Measurements from ENCODE around the gene PKP3. TPM values are rescaled to one million over a fixed set of nuclear protein-coding genes. Genes with fewer than 3 reads are reported as not detected.

Gene PKP3
- total RNA-seq, 1 donor from 2014 or later = not detected

DNA sequence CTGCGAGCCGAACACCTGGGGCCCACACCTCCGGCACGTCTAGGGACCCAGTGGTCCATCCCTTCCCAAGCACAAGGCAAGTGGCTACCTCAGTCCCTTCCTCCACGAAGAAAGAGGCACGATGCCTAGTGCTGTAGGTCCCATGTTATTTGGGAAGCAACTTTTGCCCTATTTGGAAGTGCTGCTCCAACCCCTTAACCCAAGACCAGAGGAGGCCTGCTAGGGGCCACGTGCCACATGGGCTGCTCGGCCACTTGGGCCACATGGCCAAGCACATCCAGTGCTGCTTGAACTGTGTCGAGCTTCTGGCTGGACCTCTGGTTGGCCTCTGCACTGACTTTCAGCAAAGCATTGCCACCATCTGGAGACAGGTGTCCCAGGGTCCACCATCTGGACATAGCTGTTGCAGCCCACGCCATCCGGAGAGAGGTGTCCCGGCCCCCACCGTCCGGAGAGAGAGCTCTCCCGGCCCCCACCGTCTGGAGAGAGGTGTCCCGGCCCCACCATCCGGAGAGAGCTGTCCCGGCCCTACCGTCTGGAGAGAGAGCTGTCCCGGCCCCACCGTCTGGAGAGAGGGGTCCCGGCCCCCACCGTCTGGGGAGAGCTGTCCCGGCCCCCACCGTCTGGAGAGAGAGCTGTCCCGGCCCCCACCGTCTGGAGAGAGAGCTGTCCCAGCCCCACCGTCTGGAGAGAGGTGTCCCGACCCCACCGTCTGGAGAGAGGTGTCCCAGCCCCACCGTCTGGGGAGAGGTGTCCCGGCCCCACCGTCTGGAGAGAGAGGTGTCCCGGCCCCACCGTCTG lies 31.2 kb upstream of the PKP3 start:
- intact Hi-C loops (cut with micrococcal nuclease) = loop anchor here (5.0 kb wide), 1 partner anchor 111 kb away; no protein-coding TSS in a partner anchor

DNA sequence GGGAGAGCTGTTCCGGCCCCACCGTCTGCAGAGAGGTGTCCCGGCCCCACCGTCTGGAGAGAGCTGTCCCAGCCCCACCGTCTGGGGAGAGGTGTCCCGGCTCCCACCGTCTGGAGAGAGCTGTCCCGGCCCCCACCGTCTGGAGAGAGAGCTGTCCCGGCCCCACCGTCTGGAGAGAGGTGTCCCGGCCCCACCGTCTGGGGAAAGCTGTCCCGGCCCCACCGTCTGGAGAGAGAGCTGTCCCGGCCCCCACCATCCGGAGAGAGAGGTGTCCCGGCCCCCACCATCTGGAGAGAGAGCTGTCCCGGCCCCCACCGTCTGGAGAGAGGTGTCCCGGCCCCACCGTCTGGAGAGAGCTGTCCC lies 30.6 kb upstream of the PKP3 start:
- intact Hi-C loops (cut with micrococcal nuclease) = loop anchor here (5.0 kb wide), 1 partner anchor 111 kb away; no protein-coding TSS in a partner anchor

DNA sequence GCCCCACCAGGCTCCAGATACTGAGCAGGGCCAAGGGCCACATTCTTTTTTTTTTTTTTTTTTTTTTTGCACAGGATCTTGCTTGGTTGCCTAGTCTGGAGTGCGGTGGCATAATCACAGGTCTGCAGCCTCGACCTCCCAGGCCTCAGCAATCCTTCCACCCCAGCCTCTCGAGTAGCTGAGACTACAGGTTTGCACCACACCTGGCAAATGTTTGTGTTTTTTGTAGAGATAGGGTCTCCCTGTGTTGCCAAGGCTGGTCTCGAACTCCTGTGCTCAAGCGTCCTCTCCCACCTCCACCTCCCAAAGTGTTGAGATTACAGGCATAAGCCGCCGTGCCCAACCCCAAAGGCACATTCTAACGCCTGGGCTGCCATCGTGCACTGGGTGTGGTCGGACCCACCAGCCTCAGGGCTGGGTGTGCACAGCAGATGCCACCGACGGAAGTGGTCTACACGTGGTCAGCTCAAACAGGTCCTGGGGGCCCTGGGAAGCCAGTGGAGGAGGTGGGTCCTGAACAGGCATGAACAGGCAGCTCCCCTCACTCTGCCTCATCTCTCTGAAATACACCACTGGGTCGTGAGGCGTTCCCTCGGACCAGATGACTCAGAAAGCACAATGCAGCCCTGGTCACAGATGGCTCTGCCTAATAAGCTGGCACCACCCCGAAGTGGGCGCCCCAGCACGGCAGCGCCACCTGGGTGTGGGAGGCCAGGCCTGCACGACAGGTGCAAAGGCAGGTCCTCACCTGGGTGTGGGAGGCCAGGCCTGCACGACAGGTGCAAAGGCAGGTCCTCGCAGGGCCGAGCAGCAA lies 29.9 kb upstream of the PKP3 start:
- intact Hi-C loops (cut with micrococcal nuclease) = loop anchor here (5.0 kb wide), 1 partner anchor 112 kb away; no protein-coding TSS in a partner anchor

DNA sequence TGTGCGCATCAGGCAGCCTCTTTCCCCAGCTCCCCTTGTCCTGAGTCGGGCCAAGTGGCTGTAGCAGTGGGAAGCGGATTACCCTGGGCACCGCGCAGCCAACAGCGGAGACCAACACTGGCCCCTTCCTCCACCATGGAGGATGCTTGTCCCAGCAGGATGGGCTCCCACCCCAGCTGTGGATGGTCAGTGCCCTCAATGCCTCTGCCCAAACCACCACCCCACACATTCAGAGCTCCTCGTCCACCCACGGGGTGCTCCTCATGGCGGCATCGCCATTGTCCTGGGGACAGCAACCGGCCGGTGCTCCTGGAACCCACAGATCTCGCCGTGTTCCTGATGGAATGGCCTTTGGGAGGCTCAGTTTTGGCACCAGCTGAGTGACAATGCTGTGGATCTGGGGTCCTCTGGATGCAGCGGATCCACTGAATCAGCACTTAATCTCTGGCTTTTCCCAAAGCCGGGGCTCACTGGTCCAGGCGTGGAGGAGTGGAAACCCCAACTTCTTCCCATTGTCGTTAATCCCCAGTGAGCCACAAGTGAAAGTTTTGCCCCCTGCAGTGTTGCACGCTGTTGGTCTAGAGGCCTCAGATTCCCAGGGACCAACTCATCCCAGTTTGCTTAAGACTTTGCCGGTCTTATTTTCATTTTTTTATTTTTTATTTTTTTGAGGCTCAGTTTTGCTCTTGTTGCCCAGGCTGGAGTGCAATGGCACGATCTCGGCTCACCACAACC lies 28.9 kb upstream of the PKP3 start:
- intact Hi-C loops (cut with micrococcal nuclease) = loop anchor here (5.0 kb wide), 1 partner anchor 113 kb away; no protein-coding TSS in a partner anchor

DNA sequence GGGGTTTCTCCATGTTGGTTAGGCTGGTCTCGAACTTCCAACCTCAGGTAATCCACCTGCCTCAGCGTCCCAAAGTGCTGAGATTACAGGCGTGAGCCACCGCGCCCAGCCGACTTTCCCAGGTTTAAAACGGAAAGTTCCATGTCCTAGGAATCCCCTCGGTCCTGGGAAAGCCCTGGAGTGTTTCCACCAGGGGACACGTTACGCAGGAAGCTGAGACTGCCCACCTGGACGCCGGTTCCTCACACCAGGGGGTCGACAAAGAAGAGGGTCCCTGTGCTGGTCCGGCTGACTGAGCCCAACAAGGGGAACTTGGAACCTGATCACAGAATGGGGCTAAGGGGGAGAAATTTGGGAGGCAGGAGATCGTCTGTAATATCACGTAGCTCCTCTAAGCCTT lies 28.2 kb upstream of the PKP3 start:
- intact Hi-C loops (cut with micrococcal nuclease) = no loop called here

DNA sequence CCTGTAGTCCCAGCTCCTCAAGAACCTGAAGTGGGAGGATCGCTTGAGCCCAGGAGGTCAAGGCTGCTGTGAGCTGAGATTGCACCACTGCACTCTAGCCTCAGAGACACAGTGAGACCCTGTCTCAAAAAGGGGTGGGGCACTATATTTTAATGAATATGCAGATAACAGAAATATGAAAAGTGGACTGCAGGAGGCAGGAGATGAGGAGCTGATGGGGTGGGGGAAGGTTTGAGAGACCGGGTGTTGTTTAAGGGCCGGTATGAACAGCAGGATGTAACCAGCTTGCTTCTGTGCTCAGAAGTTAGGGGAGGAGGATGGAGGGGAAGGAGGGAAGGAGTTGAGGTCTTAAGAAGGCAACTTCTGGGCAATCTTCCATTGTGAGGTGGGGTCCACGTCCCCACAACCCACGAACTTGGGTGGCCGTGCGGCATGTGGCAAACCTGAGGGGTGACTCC lies 26.0 kb upstream of the PKP3 start:
- intact Hi-C loops (cut with micrococcal nuclease) = no loop called here

DNA sequence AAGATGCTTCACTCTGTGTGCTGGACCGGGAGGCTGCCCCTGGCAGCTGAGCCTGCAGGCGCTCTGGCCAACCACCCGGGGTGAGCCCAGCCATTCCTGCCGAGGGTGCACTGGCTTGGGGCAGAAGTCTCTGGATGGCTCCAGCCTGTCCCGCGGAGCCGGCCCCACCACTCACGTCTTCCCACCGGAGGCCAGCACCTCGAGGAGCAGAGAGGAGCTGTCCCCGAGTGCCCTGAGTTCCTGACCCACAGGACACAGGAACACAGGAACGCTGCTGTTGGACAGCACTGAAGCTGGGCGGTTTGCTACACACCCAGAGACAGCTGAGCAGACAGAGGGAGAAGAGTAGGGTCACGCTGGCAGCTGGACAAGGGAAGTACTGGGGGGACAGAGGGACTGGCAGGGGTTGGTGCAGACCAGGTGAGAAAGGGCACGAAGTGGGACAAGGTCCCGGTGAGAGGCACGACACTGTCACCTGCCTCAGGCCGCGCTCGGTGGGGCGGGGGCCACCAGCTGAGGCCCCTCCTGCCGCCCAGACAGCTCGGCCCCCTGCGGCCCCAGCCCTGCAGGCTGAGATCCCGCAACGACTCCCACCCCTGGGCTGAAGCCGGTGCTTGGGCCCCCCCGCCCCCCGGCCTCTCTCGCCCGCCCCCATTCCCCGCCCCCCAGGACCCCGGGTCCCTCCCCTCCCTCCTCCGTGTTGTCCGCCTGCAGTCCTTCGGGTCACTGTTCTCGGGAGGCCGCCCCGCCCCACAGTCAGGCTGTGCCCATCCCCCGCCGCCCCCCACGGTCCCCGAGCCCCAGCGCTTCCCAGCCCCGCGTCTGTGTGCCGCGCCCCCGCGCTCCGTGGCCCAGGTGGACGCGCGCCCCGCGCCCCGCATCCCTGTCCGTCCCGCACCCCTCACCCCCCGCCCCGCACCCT lies 25.3 kb upstream of the PKP3 start:
- intact Hi-C loops (cut with micrococcal nuclease) = no loop called here

DNA sequence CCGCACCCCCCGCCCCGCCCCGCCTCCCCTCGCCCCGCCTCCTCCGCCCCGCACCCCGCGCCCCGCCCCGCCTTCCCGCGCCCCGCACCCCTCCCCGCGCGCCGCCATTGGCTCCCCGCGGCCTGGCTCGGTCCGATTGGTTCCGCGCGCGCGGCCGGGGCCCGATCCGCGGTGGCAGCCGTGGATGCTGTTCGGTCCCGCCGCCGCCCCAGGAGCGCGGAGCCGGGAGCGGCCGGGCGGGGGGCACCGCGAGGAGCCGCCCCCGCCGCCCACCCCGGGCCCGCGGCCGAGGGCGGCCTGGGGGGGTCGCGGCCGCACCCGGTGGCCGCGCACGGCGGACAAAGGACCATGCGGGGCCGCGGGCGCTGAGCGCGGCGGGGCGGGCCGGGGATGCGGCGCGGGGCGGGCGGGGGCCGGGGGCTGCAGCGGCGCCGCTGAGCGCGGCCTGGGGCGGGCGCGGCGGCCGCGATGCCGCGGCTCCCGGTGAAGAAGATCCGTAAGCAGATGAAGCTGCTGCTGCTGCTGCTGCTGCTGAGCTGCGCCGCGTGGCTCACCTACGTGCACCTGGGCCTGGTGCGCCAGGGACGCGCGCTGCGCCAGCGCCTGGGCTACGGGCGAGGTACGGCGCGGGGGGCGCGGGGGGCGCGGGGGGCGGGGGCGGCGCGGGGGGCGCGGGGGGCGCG lies 24.5 kb upstream of the PKP3 start, which contains the start of gene B4GALNT4:
TSS of gene B4GALNT4 (plus strand) at position 164 of the 683 bp plus-strand sequence. CDS start at position 469, 305 bp downstream.
- intact Hi-C loops (cut with micrococcal nuclease) = no loop called here

DNA sequence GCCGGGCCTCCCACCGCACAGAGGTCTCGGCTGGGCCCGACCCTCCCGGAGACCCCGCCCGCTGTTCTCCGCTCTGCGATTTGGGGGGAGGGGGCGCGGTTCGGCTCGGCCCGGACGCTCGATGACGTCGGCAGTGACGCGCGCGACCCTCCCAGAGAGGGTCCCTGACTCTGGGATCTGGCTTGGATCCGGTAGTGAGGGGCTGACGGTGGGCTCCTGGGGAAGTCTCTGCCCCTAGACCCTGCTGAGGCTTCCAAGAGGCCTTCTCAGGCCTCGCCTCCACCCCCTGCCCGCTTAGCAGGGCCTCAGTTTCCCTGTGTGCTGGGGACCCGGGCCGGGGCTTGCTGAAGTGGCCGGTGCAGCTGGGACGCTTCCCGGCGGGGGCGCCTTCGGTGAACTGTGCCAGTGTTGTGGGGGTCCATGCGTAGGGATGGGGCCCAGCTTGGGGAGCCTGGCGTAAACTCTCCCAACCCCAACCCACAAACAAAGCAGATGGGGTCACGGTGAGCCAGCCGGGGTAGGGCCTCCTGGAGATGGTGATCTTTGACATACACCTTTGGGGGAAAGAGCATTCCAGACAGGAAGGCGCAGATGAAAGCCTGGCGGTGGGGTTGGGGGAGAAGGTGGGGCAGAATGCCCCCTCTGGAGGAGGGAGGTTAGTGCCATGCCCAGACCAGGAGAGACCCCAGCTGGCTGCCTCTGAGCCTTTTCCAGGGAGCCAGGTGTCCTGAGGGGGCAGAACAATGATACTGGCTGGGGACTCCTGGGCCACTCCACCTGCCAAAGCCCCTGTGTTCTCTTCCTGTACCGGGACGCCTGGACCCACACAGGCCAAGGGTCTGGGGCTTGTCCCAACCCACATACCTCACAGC lies 23.7 kb upstream of the PKP3 start:
- intact Hi-C loops (cut with micrococcal nuclease) = no loop called here

DNA sequence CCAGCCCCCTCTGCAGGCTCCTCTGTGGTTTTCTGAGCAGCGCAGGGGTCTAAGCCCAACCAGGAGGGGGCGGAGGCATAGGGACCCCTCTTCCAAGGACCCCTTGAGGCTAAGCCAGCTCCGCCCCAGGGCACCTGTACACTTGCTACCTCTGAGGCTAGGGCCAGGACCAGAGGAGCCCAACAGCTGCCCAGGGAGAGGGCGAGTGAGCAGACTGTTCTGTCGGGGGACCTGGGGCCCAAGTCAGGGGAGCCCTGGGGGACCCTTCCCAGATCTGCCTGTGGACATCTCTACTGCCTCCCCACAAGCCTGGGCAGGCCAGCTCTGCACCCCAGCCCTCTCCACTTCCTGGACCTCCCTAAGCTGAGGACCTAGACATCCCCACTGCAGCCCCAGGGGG lies 23.0 kb upstream of the PKP3 start:
- intact Hi-C loops (cut with micrococcal nuclease) = no loop called here

DNA sequence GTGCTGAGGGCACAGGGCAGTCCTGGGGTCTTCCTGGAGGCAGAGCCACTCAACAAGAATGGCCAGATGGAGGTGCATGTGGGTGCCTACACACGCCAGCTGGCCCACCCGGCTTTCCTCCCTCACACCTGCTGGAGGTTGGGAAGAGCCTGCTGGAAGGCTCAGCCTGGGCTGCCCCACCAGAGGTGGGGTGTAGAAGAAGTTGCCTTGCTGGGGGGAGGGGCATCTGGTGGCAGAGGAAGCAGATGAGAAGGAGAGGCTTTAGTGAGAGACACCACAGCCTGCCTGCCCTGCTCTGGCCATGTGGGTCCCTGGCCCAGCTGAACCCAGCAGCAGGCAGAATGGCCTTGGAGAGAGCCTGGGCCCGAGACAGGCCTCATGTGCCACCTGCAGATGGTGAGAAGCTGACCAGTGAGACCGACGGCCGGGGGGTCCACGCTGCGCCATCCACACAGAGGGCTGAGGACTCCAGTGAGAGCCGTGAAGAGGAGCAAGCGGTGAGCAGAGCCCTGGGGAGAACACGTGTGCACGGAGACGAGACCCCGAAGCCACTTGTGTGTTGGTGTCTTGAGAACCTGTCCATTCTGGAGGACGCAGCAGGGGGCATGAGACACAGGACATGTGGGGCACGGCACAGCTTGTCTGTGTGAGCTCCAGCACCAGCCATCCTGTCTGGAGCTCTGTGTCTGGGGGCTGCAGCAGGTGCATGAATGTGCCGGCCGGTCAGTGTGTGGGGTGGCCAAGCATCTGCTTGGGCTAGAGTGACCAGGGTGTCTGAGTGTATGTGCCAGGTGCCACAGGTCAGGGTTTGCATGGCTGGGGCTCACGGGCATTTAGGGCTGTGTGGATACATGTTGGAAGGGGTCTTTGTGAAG lies 22.1 kb upstream of the PKP3 start:
- intact Hi-C loops (cut with micrococcal nuclease) = no loop called here

DNA sequence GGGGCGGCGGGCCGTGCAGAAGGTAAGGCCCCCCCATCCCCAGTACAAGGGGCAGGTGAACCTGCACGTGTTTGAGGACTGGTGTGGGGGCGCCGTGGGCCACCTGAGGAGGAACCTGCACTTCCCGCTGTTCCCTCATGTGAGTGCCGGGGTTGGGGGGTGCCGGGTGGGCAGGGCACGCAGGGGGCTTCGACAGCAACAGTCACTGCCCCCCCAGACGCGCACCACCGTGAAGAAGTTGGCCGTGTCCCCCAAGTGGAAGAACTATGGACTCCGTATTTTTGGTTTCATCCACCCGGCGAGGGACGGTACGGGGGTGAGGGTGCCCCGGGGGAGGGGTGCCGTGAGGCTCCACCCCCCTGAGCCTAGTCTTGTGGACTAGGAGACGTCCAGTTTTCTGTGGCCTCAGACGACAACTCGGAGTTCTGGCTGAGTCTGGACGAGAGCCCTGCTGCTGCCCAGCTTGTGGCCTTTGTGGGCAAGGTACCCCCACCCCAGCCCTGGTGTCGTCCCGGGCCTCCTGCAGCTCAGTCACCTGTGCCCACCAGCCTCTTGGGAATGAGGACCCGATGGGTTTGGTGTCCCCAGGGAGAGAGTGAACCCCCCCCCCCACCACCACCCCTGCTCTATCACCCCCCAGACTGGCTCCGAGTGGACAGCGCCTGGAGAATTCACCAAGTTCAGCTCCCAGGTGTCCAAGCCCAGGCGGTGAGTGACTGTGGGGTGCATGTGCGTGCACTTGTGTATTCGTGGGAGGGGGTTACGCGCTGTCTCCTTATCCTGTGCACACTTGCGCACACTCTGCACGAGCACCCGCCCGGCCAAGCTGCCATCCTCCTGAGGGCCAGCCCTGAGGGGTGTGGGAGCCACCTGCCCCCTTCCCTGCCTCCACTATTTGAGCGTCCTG lies 20.9 kb upstream of the PKP3 start:
- intact Hi-C loops (cut with micrococcal nuclease) = no loop called here

DNA sequence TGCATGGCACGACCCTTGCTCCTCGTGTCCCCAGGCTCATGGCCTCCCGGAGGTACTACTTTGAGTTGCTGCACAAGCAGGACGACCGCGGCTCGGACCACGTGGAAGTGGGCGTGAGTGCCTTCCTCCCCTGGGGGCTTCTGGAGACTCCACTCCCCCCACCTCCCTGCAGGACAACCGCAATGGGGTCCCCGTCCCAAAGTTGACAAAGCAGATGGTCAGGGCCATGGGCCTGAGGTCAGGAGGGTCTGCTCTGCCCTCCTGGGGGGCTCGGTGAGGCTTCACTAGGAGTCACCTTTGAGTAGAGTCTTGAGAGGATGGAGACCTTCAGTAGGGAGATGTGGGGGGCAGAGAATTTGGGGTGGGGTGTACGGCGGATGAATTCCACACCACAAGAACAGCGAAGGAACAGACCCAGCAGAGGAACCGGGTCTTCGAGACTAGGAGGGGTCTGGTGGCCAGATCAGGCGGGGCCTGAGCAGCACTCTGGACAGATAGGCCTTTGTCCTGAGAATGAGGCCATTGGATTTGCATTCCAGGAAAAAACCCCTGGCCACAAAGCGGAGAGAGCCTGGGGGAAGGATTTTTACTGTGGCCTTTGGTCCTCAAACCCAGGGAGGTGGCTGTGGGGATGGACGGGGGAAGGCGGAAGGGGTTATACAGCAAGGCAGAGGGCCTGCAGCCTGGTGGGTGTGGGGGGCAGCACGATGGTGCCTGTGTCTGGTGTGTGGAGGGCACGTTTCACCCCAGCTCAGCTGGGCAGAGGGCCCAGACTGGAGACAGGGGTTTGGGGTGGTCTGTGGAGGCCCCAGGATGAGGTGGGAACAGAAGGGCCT lies 20.1 kb upstream of the PKP3 start:
- intact Hi-C loops (cut with micrococcal nuclease) = no loop called here

DNA sequence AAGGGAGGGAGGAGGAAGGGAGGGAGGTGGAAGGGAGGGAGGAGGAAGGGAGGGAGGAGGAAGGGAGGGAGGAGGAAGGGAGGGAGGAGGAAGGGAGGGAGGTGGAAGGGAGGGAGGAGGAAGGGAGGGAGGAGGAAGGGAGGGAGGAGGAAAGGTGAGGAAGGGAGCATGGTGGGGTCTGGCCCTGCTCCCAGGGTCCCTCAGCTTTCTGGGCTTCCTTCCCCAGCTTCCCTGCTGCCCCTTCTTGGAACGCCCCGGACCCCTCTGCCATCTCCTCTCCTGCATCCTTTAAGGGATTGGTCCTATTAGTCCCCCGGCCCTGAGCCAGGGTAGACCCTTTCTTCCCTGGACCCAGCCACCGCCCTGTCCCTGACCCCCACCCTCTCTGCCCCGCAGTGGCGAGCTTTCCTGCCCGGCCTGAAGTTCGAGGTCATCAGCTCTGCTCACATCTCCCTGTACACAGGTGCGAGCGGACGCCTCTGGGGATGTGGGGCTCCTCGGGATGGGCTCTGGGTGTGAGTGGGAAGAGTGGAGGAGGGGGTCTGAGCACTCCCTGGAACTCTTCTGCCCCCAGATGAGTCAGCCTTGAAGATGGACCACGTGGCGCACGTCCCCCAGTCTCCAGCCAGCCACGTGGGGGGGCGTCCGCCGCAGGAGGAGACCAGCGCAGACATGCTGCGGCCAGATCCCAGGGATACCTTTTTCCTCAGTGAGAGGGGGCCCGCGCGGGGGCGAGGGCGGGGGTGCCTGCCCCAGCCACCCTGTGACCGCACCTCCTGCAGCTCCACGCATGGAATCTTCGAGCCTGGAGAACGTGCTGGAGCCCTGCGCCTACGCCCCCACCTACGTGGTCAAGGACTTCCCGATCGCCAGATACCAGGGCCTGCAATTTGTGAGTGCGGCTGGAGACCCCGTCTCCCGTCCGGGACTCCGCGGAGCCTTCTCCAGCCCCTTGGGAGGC lies 18.7 kb upstream of the PKP3 start:
- intact Hi-C loops (cut with micrococcal nuclease) = no loop called here

All from T-helper 2 cell treated with Interferon-gamma antibody and Interleukin-4, amounts not matched to agents 100 ng/mL and 5 ng/mL, for 36 hours (primary cell).